ENCODE measurements around the gene FLNB. TPM values are rescaled to one million over a fixed set of nuclear protein-coding genes. Genes with fewer than 3 reads are reported as not detected.

Gene FLNB
- total and polyA plus RNA-seq, 12 donors, result 84.6 to 278 (median 131) TPM

- Histone ChIP-seq H3K4me1 (replicated peaks in 1 of 2) (peaks cover 12 to 28% of the 10 kb centered on the region in 2 donors), H3K9me3 (replicated peaks in 1 of 3) (no peaks in the 10 kb centered on the region), H3K4me3 (peak overlapping the region in 1 of 4 donors; percentile 11), H3K36me3 (replicated peaks in 1 of 2) (no peaks in the 10 kb centered on the region), H3K27me3 (no peaks in the 10 kb centered on the region), H3K27ac (no peak overlapping the region)
- 90 to 95% (median 93%) methylated on average over 10 of the region's 10 CpGs for WGBS, 4 donors
- intact Hi-C loops (cut with DNase I), result loop anchor here in 1 of 2 donors (10.0 kb wide), 1 partner anchor 172 kb away; the partner anchor contains the start of gene FLNB
- TF ChIP-seq POLR2A (IDR thresholded peaks at IDR 0.05) (no peak), CTCF (IDR thresholded peaks at IDR 0.05) (no peak)
- DNase-seq, result no peak
These were observed 168.7 kb downstream of the FLNB start for GRCh38 chr3:58176827-58177489.

GRCh38 chr3:58177747-58178527, 169.7 kb downstream of the FLNB start:
- intact Hi-C loops (cut with DNase I), result loop anchor here in 1 of 2 donors (10.0 kb wide), 1 partner anchor 173 kb away; the partner anchor contains the start of gene FLNB
- Histone ChIP-seq H3K36me3 (replicated peaks in 1 of 2) (no peaks in the 10 kb centered on the region), H3K9me3 (replicated peaks in 1 of 3) (no peaks in the 10 kb centered on the region), H3K27ac (no peak overlapping the region), H3K4me1 (replicated peaks in 1 of 2) (peaks cover 12 to 28% of the 10 kb centered on the region in 2 donors), H3K4me3 (peak overlapping the region in 2 of 4 donors; percentile 11 to 57), H3K27me3 (no peaks in the 10 kb centered on the region)
- TF ChIP-seq CTCF (IDR thresholded peaks at IDR 0.05) (peak; percentile 81 to 95 (median 92)), POLR2A (IDR thresholded peaks at IDR 0.05) (no peak)
- WGBS, 4 donors, result 11 to 17% (median 11%) methylated on average over 21 to 46 of the region's 46 CpGs
- DNase-seq, result peak; percentile 87 to 94 (median 92)

DNA sequence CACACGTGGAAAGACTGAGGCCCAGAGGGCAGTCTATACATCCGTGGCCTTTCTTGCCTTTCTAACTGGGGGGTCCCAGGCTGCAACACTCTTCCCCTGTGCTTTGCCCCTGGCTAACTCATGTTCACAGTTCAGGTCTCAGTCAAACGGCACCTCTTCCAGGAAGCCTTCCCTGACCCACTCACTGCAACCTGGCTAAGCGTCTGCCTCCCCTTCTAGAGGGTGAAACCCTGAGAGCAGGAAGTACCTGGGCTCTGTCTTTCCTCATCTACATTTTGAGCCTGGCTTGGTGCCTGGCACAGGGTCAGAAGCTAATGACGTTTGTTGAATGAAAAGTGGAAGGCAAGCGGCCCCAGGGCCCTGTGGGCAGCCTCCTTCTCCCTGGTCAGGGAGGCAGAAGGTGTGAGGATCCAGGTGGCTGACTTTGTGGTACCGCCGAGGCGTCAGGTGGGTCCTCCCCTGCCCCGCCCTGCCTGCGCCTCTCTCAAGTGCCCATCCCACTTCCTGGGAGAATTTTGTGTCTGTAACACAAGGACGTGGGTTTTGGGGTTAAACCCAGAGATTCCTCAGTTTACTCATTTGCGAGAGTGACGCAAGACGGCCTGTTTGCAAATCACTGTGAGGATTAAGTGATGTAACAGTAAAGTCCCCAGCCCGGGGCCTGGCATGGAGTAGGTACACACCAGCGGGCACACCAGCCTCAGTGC, 170.5 kb downstream of the FLNB start:
- intact Hi-C loops (cut with DNase I), result loop anchor here in 1 of 2 donors (10.0 kb wide), 1 partner anchor 174 kb away; the partner anchor contains the start of gene FLNB
- Histone ChIP-seq H3K4me3 (no peak overlapping the region), H3K4me1 (replicated peaks in 1 of 2) (peaks cover 12 to 28% of the 10 kb centered on the region in 2 donors), H3K27me3 (no peaks in the 10 kb centered on the region), H3K9me3 (replicated peaks in 1 of 3) (no peaks in the 10 kb centered on the region), H3K36me3 (replicated peaks in 1 of 2) (no peaks in the 10 kb centered on the region), H3K27ac (no peak overlapping the region)
- DNase-seq, result no peak
- 74 to 76% (median 75%) methylated on average over 14 to 17 of the region's 17 CpGs for WGBS, 4 donors
- TF ChIP-seq CTCF (IDR thresholded peaks at IDR 0.05), result no peak
- TF ChIP-seq POLR2A (IDR thresholded peaks at IDR 0.05), result no peak

All from adrenal gland (tissue), 12 donors.